GM20431 (cell line): ENCODE data around the gene ZCCHC8.
"Not testable (repeated sequence)": the region's sequence is repeated elsewhere in the genome, so short reads cannot be mapped to it uniquely, and the experiment has no call there.

Experiments used
- in situ Hi-C: fragments of 300-500 bp; cut with MseI, MboI; formaldehyde crosslinking; loops from one replicate; pipeline ENCODE4 v1.15.0; 2020; ENCODE audit warnings: low sequenced_read_pairs; ENCODE audit not compliant: unreplicated experiment

The ZCCHC8 gene

GRCh38 chr12:122474324-122474716, 26.4 kb downstream of the ZCCHC8 start:
- in situ Hi-C loops: loop anchor here (10.0 kb wide), 1 partner anchor 70 kb away; no protein-coding TSS in a partner anchor

- in situ Hi-C loops: loop anchor here (10.0 kb wide), 1 partner anchor 69 kb away; no protein-coding TSS in a partner anchor
Measured at GRCh38 chr12:122473543-122474323, 27.0 kb downstream of the ZCCHC8 start.

GRCh38 chr12:122471324-122472226, 29.2 kb downstream of the ZCCHC8 start:
- in situ Hi-C loops: loop anchor here (10.0 kb wide), 1 partner anchor 67 kb away; no protein-coding TSS in a partner anchor

- in situ Hi-C loops: loop anchor here (10.0 kb wide), 1 partner anchor 66 kb away; no protein-coding TSS in a partner anchor
Measured at GRCh38 chr12:122470576-122470975, 30.2 kb downstream of the ZCCHC8 start.

GRCh38 chr12:122469856-122470255, 30.9 kb downstream of the ZCCHC8 start:
- in situ Hi-C loops: loop anchor here (10.0 kb wide), 1 partner anchor 65 kb away; no protein-coding TSS in a partner anchor

- in situ Hi-C loops: no loop called here
Measured at GRCh38 chr12:122467983-122468382, 32.7 kb downstream of the ZCCHC8 start.

GRCh38 chr12:122464317-122465042, 36.3 kb downstream of the ZCCHC8 start:
- in situ Hi-C loops: not testable (repeated sequence)

- in situ Hi-C loops: no loop called here
Measured at GRCh38 chr12:122460641-122461040, 40.1 kb downstream of the ZCCHC8 start.

- in situ Hi-C loops: no loop called here
Measured at GRCh38 chr12:122460061-122460460, 40.7 kb downstream of the ZCCHC8 start.

- in situ Hi-C loops: no loop called here
Measured at GRCh38 chr12:122459211-122459610, 41.5 kb downstream of the ZCCHC8 start.

- in situ Hi-C loops: no loop called here
Measured at GRCh38 chr12:122458105-122459035, 42.4 kb downstream of the ZCCHC8 start.

GRCh38 chr12:122457627-122458026, 43.1 kb downstream of the ZCCHC8 start:
- in situ Hi-C loops: no loop called here

- in situ Hi-C loops: no loop called here
Measured at GRCh38 chr12:122454739-122455138, 46.0 kb downstream of the ZCCHC8 start.

GRCh38 chr12:122454250-122454721, 46.4 kb downstream of the ZCCHC8 start:
- in situ Hi-C loops: no loop called here

GRCh38 chr12:122452701-122453285, 47.9 kb downstream of the ZCCHC8 start:
- in situ Hi-C loops: no loop called here

- in situ Hi-C loops: no loop called here
Measured at GRCh38 chr12:122449317-122449716, 51.4 kb downstream of the ZCCHC8 start.

- in situ Hi-C loops: not testable (repeated sequence)
Measured at GRCh38 chr12:122447825-122448224, 52.9 kb downstream of the ZCCHC8 start.

GRCh38 chr12:122446390-122446789, 54.3 kb downstream of the ZCCHC8 start:
- in situ Hi-C loops: not testable (repeated sequence)
